Measurements from ENCODE around the gene HBD.
"Not testable (repeated sequence)": the region's sequence is repeated elsewhere in the genome, so short reads cannot be mapped to it uniquely, and the experiment has no call there.

The HBD gene

DNA sequence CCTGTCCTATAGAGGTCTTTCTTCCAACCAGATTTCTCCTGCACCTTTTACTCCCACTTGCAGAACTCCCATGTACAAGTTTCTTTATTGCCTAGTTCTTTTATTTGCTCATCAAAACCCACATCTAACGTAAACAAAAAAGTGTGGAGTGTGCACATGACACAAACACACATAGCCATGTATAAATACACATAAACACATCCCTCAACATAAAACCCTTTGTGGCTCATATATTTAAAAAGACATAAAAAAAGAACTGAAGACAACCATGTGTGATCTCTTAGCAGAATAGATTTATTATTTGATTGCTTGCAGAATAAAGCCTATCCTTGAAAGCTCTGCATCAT, 18.6 kb upstream of the HBD start:
- DNase-seq: no peak

DNA sequence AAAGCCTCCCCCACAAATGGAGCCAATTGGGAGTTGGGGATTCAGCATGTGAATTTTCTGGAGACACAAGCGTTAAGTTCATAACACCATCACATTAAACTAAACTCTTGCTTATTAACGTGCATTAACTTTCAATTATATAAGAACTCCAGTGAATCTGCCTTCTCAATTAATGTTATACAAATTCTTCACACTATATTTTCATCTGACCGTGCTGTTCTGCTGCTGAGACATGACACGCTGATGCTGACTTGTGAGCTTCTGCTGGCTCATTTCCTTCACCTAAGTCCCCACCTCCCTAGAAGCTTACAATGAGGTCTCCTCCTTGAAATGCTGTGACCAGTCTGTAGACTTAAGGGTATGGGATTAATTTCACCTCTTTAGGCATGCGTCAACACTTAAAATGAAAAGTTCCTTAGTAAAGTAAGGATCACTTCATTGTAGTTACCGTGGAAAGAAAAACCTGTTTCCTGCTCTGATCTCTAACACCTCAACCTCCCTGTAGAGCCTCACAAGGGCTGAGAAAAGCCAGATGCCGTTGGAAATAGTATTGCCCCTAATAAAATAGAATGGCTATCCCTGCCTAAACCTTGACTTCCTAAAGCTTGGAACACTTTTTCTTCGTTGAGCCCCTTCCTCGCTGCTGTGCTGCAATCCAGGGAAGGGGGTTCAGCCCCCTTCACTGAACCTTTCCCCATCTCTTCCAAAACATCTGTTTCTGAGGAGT, 18.1 kb upstream of the HBD start:
- no peak for DNase-seq

- DNase-seq: no peak
These were observed 17.5 kb upstream of the HBD start for GRCh38 chr11:5251746-5252145.

- no peak for DNase-seq
These were observed 16.4 kb upstream of the HBD start for GRCh38 chr11:5250543-5251204.

DNA sequence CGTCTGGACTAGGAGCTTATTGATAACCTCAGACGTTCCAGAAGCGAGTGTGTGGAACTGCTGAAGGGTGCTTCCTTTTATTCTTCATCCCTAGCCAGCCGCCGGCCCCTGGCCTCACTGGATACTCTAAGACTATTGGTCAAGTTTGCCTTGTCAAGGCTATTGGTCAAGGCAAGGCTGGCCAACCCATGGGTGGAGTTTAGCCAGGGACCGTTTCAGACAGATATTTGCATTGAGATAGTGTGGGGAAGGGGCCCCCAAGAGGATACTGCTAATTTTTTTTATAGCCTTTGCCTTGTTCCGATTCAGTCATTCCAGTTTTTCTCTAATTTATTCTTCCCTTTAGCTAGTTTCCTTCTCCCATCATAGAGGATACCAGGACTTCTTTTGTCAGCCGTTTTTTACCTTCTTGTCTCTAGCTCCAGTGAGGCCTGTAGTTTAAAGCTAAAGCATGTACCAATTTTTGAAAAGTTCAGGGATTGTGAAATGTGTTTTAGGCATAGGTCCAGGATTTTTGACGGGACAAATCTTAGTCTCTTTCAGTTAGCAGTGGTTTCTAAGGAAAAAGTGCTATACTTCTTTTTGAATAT, 15.6 kb upstream of the HBD start, which contains the start of gene HBG1:
Gene HBG1, minus strand, starts transcription at position 51 of the 590 bp plus-strand sequence. CDS start 53 bp downstream, outside the sequence.
- not testable (repeated sequence) for DNase-seq

DNA sequence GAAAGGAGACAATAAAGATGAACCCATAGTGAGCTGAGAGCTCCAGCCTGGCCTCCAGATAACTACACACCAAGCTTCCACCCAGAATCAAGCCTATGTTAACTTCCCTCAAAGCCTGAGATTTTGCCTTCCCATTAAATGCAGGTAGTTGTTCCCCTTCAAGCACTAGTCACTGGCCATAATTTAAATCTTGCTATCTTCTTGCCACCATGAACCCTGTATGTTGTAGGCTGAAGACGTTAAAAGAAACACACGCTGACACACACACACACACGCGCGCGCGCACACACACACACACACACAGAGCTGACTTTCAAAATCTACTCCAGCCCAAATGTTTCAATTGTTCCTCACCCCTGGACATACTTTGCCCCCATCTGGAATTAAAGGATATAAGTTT, 14.2 kb upstream of the HBD start:
- DNase-seq: not testable (repeated sequence)

DNA sequence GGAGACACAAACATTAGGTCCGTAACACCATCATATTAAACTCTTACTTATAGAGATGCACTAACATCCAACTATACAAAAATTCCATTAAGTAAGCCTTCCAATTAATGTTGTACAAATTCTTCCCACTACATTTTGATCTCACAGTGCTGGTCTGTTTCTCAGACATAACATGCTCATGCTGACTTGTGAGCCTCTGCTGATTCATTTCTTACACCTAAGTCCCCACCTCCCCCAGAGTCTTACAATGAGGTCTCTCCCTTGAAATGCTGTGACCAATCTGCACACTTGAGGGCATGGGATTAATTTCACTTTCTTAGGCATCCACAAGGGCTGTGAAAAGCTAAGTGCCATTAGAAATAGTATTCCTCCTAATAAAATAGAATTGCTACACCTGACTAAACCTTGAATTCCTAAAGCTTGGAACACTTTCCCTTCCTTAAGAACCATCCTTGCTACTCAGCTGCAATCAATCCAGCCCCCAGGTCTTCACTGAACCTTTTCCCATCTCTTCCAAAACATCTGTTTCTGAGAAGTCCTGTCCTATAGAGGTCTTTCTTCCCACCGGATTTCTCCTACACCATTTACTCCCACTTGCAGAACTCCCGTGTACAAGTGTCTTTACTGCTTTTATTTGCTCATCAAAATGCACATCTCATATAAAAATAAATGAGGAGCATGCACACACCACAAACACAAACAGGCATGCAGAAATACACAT, 13.3 kb upstream of the HBD start:
- DNase-seq: no peak

DNA sequence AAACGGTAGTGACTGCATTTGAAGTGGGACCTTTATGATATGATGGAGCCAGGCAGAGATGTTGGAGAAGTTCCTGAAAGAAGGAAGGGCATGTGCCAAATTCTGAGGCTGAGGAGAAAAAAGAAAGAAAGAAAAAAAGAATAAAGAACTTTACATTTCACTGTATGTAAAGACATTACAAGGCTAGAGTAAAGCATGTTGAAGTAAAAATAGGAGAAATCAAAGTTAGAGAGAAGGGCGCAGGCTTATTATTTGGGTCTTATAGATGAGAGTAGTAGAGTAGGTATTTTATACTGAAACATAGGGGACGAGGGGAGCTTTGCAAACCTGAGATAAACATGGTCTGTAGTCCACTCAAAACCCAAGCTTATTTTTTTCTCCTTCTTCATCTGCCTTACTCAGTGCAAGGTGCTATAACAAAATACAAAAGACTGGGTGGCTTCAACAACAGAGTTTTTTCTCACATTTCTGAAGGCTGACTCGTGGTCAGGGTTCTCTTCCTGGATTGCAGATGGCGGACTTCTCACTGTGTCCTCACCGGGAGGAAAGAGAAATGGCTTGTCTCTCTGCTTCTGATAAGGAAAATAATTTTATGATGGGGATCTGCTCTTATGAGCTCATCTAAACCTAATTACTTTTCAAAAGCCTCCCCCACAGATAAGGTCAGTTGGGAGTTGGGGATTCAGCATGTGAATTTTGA, 12.6 kb upstream of the HBD start:
- no peak for DNase-seq

DNA sequence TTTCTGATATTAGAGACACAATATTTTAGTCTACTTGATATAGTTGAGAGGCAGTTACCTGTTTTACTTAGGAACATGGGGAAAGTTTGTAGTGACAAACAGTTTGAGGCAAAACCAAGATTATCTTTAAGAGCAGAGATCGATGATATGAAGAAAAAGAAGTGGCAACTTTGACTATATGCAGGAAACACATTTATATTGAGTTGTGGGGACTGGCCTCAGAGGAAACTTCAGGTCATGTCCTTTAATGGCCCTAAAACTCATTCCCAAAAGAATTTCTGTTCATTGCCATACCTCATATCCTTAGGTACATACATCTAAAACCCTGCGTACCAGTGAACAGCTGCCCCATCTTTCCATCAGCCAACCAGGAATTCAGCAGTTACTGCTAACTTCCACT, 10.9 kb upstream of the HBD start:
- DNase-seq: no peak

DNA sequence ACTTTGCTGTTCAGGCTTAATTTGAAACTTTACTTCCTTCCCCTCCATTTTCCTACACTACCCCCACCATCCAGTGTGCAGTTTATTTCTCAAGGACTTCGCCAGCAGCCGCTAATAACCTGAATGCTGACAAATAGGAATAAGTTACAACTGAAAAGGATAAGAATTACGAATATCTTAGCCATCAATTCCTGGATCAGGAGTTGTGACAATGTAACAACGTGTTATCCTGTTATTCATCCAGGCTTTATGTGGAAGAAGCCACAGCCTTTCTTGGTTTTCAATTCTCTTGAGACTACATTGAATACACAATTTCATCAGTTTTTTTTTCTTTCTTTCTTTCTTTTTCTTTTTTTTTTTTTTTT, 9.5 kb upstream of the HBD start:
- DNase-seq: no peak

GRCh38 chr11:5242933-5243815, 8.9 kb upstream of the HBD start:
- DNase-seq: peak in 1 of 5 experiments; percentile 3

DNA sequence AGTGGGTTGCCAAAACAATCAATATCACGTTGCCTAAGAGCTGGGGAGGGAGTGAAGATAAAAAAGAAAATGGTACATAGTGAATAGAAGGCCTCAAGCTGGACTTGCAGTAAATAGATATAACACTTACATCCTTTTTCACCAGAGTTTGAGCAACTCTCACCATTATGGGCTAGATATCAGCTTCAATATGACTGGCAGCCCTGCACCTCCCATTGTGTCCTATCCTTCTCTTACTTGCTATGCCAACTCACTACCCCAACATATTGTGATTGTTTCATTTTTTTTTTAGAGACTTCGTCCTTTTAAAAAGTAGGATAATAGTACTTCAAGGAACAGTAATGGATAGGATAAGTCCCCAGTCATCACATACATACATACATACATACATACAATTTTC, 7.9 kb upstream of the HBD start:
- DNase-seq: no peak

DNA sequence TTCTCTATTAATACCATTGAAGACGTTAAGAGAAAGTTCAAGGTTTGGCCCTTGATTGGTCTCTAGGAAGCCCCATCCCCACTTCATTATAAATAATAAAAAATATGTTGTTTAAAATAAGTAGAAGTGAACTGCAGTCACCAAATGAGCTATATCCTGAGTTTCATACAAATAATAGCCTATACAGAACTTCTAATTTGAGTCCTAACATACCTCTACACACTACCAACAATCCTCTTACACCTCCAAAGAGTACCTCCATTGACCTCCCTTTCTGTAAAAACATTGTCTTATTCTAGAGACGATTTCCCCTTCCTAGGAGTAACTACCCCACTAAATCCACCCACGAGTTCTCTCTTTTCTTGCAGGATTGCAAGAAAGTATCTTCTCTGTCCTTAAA, 7.2 kb upstream of the HBD start:
- DNase-seq: no peak

DNA sequence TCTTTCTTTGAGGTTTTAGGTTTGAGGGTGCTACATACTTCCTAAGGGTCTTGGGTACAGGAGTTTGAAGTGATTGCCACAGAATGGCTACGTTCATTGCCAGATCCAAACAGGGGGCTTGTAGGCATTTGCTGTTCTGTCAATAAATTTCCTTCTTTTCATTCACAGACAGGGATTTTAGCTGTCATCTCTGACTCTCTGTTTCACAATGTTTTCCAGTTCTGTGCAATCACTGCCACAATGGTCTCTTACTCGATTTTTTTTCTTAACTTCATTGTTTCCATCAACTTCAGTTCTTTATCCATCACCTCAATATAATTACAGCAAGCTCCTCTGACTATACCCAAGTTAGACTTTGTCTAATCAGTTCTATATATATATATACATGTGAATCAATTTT, 6.2 kb upstream of the HBD start:
- no peak for DNase-seq

DNA sequence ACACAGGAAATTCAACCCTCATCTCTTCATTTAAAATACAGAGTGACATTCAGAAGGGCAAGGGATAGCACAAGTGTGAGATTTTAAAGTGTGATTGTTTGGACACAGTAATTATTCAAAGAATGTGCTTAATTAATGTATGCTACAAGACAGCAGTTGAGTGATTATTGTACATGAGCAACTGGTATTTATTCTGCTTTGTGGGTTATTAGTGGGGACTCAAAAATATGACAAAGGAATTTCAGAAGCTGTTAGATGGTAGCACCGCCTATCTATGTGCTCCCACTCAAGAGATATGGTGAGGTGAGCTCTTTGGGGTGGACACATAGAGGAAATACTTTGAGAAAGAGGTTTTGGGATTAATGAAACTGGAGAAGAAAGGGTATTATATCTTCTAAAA, 5.8 kb upstream of the HBD start:
- no peak for DNase-seq

GRCh38 chr11:5239046-5239445, 4.8 kb upstream of the HBD start:
- no peak for DNase-seq

GRCh38 chr11:5238486-5238885, 4.2 kb upstream of the HBD start:
- no peak for DNase-seq

DNA sequence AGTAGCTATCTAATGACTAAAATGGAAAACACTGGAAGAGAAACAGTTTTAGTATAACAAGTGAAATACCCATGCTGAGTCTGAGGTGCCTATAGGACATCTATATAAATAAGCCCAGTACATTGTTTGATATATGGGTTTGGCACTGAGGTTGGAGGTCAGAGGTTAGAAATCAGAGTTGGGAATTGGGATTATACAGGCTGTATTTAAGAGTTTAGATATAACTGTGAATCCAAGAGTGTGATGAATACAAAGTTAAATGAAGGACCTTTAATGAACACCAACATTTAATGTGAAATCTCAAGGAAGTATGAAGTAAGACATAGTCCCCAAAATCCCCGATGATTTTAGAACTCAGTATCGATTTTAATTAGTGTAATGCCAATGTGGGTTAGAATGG, 3.1 kb upstream of the HBD start:
- no peak for DNase-seq

GRCh38 chr11:5235364-5236095, 1.2 kb upstream of the HBD start:
- no peak for DNase-seq

DNA sequence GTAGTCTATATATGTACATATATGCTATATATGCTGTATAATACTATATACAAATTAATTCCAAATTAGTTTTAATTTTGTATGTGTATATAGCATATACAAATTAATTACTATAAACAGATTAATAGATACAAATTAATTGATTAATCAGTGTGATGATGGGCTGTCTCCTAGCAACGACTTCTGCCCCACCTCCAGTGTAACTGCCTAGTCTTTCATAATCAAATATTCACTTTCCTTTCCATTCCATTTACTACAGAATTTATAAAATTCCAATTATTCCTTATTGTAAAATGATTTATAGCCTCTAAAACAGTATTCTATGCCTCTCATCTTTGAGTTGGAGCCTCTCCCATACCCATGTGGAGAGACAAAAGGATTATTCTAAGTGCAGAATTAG, 976 bp downstream of the HBD start:
- DNase-seq: no peak

GRCh38 chr11:5232821-5233220, 1.5 kb downstream of the HBD start:
- DNase-seq: no peak
